ENCODE results near the gene KRTAP4-1. TPM values are rescaled to one million over a fixed set of nuclear protein-coding genes. Genes with fewer than 3 reads are reported as not detected.
"Not testable (repeated sequence)": the region's sequence is repeated elsewhere in the genome, so short reads cannot be mapped to it uniquely, and the experiment has no call there.

Gene KRTAP4-1
- total and polyA plus RNA-seq, 10 donors = not detected

DNA sequence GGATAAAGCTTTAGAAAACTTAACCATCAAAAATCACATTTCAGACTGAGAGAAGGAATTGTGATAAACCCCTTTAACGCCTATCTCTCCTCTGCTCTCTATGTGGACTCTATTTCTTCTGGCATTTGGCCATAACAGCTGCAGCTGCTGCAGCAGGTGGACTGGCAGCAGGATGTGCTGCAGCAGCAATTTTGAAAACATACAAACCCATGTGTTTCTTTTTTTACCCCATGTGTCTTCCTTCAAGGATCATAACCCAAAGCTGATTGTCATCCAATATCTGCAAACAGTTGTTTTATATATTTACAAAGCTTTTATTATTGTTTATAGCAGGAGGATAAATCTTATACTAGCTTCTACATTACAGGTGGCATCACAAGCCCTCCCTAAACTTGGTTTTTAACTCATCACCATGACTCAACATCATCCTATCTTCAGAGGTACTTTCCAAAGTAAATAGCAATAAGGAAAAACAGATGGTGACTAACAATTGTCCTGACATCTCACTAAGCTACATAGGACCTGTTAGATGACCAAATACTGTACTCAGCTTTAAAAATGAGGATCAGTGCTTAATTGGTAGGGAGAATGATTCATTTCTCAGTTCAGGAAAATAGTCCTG, 27.2 kb upstream of the KRTAP4-1 start:
- Histone ChIP-seq H3K4me1 (peaks cover 0 to 3% (median 0%) of the 10 kb centered on the region in 6 donors), H3K36me3 (no peaks in the 10 kb centered on the region), H3K4me3 (no peak overlapping the region), H3K27me3 (replicated peaks in 1 of 7) (peaks cover 0 to 37% (median 7%) of the 10 kb centered on the region in 7 donors), H3K9me3 (no peaks in the 10 kb centered on the region), H3K27ac (no peak overlapping the region)
- DNase-seq = no peak
- TF ChIP-seq, protein P1, sequence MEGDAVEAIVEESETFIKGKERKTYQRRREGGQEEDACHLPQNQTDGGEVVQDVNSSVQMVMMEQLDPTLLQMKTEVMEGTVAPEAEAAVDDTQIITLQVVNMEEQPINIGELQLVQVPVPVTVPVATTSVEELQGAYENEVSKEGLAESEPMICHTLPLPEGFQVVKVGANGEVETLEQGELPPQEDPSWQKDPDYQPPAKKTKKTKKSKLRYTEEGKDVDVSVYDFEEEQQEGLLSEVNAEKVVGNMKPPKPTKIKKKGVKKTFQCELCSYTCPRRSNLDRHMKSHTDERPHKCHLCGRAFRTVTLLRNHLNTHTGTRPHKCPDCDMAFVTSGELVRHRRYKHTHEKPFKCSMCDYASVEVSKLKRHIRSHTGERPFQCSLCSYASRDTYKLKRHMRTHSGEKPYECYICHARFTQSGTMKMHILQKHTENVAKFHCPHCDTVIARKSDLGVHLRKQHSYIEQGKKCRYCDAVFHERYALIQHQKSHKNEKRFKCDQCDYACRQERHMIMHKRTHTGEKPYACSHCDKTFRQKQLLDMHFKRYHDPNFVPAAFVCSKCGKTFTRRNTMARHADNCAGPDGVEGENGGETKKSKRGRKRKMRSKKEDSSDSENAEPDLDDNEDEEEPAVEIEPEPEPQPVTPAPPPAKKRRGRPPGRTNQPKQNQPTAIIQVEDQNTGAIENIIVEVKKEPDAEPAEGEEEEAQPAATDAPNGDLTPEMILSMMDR (IDR thresholded peaks at IDR 0.05 in 8 of 11, conservative IDR thresholded peaks at IDR 0.05 in 3 of 11) = no peak
- TF ChIP-seq POLR2A (IDR thresholded peaks at IDR 0.05) (no peak), POLR2AphosphoS5 (IDR thresholded peaks at IDR 0.05) (no peak)
- 50 to 73% (median 62%) methylated on average over 1 of the region's 1 CpG for WGBS, 5 donors
- intact Hi-C loops (cut with DNase I; ENCODE audit: low total_unique reads) = no loop called here

DNA sequence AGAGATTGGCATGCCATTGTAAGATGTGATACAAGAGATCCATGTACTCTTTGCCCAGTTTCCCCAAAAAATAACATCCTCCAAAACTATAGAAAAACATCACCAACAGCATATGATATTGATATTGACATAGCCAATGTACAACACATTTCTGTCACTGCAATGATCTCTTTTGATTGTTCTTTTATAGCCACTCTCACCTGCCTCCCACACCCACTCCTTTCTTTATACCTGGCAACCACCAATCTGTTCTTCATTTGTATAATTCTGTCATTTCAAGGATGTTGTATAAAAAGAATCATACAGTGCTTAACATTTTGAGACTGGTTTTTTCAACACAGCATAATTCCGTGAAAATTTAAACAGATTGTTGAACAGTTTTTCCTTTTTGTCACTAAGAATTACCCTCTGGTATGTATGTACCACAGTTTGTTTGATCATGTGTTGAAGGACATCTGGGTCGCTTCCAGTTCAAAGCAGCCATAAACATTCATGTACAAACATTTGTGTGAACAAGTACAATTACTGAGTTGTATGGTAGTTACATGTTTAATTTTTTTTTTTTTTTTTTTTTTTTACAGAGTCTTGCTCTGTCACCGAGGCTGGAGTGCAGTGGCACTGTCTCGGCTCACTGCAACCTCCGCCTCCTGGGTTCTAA, 14.8 kb upstream of the KRTAP4-1 start:
- no peak for DNase-seq
- intact Hi-C loops (cut with DNase I; ENCODE audit: low total_unique reads) = no loop called here
- H3K4me1 ChIP-seq = no peaks in the 10 kb centered on the region
- H3K27ac ChIP-seq = no peak overlapping the region
- peaks cover 0 to 16% (median 4%) of the 10 kb centered on the region in 8 donors for H3K9me3 ChIP-seq
- no peak overlapping the region for H3K4me3 ChIP-seq
- no peaks in the 10 kb centered on the region for H3K36me3 ChIP-seq
- TF ChIP-seq POLR2AphosphoS5 (IDR thresholded peaks at IDR 0.05) (no peak), POLR2A (IDR thresholded peaks at IDR 0.05) (no peak)
- TF ChIP-seq, protein P1 (IDR thresholded peaks at IDR 0.05 in 8 of 11, conservative IDR thresholded peaks at IDR 0.05 in 3 of 11) = no peak
- 70 to 94% (median 80%) methylated on average over 4 to 5 of the region's 5 CpGs for WGBS, 5 donors
- H3K27me3 ChIP-seq (replicated peaks in 1 of 7) = no peaks in the 10 kb centered on the region

DNA sequence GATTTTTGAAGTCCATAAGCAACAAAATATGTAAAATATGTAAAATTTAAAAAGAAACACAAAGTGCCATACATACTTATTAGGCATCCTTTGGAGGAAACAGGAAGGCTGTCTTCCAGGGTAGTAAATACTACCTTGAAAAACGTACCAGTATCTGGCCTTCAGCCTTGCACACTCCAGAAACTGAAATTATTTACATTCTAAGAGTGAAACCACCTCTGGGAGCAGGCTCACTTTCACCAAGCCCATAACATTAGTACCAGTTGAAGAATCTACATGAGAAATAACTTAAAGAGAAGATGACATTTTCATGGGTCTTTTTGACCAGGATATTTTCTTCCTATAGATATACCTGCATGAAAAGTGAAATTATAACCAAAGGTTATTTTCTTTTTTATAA, 11.4 kb upstream of the KRTAP4-1 start:
- no peak overlapping the region for H3K4me3 ChIP-seq
- WGBS, 5 donors = 19 to 54% (median 33%) methylated on average over 1 of the region's 1 CpG
- no peak for DNase-seq
- no peak overlapping the region for H3K27ac ChIP-seq
- peaks cover 0 to 22% (median 8%) of the 10 kb centered on the region in 8 donors for H3K9me3 ChIP-seq
- no peaks in the 10 kb centered on the region for H3K27me3 ChIP-seq (replicated peaks in 1 of 7)
- TF ChIP-seq, protein P1 (IDR thresholded peaks at IDR 0.05 in 8 of 11, conservative IDR thresholded peaks at IDR 0.05 in 3 of 11) = no peak
- no peak for TF ChIP-seq POLR2A (IDR thresholded peaks at IDR 0.05)
- no peak for TF ChIP-seq POLR2AphosphoS5 (IDR thresholded peaks at IDR 0.05)
- no peaks in the 10 kb centered on the region for H3K4me1 ChIP-seq
- intact Hi-C loops (cut with DNase I; ENCODE audit: low total_unique reads) = no loop called here
- H3K36me3 ChIP-seq = no peaks in the 10 kb centered on the region

DNA sequence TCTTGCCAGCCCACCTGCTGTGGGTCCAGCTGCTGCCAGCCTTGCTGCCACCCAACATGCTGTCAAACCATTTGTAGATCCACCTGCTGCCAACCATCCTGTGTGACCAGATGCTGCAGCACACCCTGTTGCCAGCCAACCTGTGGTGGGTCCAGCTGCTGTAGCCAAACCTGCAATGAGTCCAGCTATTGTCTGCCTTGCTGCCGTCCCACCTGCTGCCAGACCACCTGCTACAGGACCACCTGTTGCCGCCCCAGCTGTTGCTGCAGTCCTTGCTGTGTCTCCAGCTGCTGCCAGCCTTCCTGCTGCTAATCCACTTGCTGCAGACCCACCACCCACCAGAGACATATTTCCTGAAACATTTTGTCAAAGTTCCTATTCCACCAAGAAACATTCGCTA, 5.6 kb upstream of the KRTAP4-1 start:
- intact Hi-C loops (cut with DNase I; ENCODE audit: low total_unique reads) = no loop called here
- Histone ChIP-seq H3K27me3 (replicated peaks in 1 of 7) (peaks cover 0 to 17% (median 0%) of the 10 kb centered on the region in 7 donors), H3K4me1 (no peaks in the 10 kb centered on the region), H3K27ac (no peak overlapping the region), H3K4me3 (no peak overlapping the region), H3K9me3 (peaks cover 0 to 9% (median 5%) of the 10 kb centered on the region in 8 donors), H3K36me3 (no peaks in the 10 kb centered on the region)
- DNase-seq = no peak
- TF ChIP-seq, protein P1 (IDR thresholded peaks at IDR 0.05 in 8 of 11, conservative IDR thresholded peaks at IDR 0.05 in 3 of 11) = no peak
- TF ChIP-seq POLR2A (IDR thresholded peaks at IDR 0.05) (no peak), POLR2AphosphoS5 (IDR thresholded peaks at IDR 0.05) (no peak)
- WGBS, 5 donors = 84 to 96% (median 89%) methylated on average over 2 to 3 of the region's 3 CpGs

DNA sequence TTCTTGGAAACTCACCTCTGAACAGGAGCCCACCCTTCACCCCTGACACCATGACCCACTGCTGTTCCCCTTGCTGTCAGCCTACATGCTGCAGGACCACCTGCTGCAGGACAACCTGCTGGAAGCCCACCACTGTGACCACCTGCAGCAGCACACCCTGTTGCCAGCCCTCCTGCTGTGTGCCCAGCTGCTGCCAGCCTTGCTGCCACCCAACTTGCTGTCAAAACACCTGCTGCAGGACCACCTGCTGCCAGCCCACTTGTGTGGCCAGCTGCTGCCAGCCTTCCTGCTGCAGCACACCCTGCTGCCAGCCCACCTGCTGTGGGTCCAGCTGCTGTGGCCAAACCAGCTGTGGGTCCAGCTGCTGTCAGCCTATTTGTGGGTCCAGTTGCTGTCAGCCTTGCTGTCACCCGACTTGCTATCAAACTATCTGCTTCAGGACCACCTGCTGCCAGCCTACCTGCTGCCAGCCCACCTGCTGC, 5.2 kb upstream of the KRTAP4-1 start, which contains the start of gene KRTAP9-1:
KRTAP9-1 (plus strand) TSS at position 51 of the 482 bp plus-strand sequence; CDS start at position 51, 0 bp downstream.
- H3K27me3 ChIP-seq (replicated peaks in 1 of 7) = peaks cover 0 to 17% (median 0%) of the 10 kb centered on the region in 7 donors
- intact Hi-C loops (cut with DNase I; ENCODE audit: low total_unique reads); H3K4me1 ChIP-seq; H3K36me3 ChIP-seq; H3K4me3 ChIP-seq; H3K27ac ChIP-seq; H3K9me3 ChIP-seq; DNase-seq: not testable (repeated sequence)
- WGBS, 5 donors = 79 to 92% (median 86%) methylated on average over 1 of the region's 1 CpG
